ENCODE results near the gene SERTAD2.

SERTAD2 gene, protein sequence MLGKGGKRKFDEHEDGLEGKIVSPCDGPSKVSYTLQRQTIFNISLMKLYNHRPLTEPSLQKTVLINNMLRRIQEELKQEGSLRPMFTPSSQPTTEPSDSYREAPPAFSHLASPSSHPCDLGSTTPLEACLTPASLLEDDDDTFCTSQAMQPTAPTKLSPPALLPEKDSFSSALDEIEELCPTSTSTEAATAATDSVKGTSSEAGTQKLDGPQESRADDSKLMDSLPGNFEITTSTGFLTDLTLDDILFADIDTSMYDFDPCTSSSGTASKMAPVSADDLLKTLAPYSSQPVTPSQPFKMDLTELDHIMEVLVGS

GRCh38 chr2:64653109-64654062, at the start of gene SERTAD2:
Gene SERTAD2 (minus strand): TSS chr2:64653913. CDS start chr2:64636871, 17,042 bp downstream.
- peak; percentile 72 to 75 for DNase-seq

GRCh38 chr2:64700133-64700809, 46.6 kb upstream of the SERTAD2 start:
- no peak for DNase-seq

DNA sequence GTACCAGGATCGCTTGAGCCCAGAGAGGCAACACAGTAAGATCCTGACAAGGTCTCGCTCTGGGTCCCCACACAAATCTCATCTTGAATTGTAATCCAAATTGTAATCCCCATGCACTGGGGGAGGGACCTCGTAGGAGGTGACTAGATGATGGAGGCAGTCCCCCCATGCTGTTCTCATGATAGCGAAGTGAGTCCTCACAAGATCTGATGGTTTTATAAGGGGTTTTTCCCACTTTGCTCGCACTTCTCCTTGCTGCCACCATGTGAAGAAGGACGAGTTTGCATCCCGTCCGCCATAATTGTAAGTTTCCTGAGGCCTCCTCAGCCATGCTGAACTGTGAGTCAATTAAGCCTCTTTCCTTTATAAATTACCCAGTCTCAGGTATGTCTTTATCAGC, 46.0 kb upstream of the SERTAD2 start:
- no peak for DNase-seq

DNA sequence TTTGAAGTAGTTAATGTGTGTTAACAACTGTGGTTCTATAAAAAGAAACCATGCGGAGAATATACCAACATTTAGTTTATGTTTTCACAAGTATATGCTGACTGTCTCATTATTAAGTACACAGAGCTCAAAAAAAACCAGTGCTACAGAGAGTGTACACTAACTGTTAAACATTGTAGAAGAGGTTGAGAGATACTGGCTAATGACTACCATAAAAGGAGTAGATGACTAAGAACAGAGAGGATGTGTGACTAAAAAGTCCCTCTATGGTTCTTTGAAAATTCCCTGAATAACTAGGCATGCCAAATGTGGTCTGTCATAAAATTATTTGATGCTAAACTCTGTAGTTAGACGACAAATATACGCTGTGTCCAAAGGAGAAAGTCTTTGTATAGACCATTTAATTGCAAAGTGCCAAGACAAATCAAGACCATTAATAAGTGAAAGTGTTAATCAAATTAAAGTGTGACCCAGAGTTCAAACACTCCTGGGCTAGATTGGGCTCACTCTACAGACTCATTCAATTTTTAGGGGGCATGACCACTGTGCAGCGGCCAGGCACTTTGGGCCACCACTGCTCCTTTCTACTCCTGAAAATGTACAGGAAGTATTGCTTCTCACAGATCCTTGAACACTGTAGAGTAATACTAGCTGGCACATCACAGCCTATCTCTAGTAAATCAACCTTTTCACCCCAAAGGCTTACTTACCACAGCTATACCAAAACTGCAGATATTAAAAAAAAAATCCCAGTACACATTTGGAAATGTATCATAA, 45.1 kb upstream of the SERTAD2 start:
- DNase-seq = no peak

- no peak for DNase-seq
Observed at GRCh38 chr2:64698177-64698643, 44.5 kb upstream of the SERTAD2 start.

DNA sequence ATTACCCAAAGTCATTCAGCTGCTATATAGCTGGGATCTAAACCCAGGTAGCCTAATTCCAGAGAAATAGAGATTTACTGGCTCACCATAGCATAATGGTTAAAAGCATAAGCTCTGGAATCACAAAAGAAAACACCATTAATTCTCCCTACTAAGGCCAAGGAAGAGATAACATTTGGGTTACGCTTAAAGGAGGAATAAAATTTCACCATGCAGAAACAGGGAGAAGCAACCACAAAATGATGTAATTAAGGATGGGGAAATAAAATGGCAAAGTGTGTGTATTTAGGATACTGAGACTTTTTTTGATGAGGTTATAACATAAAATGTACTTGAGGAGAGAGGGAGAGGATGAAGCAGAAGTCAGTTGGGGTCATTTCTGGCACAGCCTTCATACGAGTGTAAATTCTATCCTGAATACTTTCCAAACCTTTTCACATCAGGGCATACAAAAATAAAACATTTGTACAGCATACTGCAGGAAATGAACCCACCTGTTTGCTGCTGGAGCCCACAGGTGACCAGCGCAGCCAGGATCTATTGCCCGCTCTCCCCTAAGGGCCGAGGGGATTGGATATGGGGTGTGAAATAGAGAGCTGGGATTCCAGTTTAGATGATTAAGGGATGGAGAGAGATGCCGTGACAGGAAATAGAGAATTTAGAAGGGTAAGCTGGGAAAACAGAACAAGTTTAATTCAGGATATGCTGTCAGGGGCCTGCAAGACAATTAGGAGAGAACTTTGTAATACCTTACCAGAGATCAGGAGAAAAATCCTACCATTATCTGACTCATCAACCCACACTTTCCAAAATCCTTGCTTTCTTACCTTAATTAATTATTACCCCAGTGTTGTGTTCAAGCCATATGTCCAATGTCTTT, 43.8 kb upstream of the SERTAD2 start:
- no peak for DNase-seq

GRCh38 chr2:64696636-64697035, 42.9 kb upstream of the SERTAD2 start:
- DNase-seq = no peak

DNA sequence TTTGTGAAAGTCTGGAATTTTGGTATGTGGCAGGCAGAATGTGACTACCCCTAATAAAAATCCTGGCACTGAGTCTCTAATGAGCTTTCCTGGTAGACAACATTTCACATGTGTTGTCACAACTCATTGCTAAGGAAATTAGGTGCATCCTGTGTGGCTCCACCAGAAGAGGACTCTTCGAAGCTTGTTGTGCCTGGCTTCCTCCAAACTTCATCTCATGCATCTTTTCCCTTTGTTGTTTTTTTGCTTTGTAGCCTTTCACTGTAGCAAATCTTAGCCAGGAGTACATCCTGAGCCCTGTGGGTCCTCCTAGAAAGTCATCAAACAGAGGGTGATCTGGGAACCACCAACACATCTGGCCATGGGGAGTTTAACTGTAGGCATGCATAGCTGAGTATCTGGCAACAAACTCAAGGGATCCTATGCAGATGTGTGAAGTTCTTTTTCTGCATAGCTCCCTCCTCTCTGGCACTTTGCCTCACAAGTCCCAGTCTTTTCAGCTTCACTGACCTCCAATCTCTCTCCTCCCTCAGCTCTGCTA, 42.1 kb upstream of the SERTAD2 start:
- no peak for DNase-seq

- no peak for DNase-seq
Observed at GRCh38 chr2:64692401-64692800, 38.7 kb upstream of the SERTAD2 start.

DNA sequence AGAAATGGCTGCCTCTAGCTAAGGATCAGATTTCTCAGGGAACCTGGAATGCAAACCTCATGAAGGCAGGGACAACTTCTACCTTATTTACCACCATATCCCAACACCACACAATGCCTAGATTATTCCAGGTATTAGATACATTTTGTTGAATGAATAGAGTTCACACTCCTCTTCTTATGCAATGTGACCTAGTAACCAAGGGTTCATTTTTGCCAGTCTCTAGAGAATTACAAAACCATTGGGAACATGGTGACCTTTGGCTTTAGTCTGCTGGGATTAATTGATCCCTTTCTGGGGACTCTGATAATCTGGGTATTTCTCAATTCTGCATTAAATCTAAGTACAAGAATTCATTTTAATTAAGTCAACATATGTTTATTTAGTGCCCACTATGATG, 35.2 kb upstream of the SERTAD2 start:
- DNase-seq = no peak

DNA sequence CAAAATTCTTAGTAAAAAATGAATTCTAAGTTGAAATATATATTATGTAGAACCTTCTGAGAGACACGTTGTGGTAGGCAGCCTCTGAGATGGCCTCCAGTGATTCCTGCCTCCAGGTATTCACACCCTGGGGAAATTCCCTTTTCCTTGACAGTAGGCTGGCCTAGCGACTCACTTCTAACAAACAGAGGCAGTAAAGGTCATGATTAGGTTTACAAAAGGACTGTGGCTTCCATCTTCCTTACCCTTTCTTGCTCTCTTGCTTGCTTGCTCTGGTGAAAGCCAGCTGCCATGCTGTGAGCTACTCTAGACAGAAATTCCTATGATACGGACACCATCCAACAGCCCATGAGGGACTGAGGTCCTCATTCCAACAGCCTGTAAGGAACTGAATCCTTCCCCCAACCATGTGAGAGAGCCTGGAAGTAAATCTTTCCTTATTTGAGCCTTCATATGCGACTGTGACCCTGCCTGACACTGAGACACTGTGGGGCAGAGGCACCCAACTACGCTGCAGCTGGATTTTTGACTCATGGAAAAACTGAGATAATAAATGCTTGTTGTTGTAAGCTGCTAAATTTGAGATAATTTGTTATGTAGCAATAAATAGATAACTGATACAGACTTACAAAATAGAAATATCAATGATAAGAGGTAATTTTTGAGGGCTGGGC, 32.7 kb upstream of the SERTAD2 start:
- no peak for DNase-seq

DNA sequence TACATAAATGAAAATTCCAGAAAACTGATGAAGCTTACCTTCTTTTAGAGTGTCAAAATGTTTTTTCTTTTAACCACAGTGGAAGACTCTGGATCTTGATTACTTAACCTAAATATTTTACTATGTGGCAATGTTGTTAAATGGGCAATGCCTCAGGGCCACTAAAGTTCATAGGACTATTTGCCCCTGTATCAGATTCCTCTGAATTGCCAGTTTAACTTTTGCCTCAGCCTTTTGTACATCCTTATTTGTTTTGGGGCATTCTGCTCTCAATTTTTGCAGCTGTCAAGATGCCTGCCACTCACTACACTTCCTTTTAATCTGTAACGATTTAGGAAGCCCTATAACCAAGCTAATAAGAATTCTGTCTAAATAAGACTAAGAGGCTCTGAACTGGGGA, 31.7 kb upstream of the SERTAD2 start:
- DNase-seq = no peak

DNA sequence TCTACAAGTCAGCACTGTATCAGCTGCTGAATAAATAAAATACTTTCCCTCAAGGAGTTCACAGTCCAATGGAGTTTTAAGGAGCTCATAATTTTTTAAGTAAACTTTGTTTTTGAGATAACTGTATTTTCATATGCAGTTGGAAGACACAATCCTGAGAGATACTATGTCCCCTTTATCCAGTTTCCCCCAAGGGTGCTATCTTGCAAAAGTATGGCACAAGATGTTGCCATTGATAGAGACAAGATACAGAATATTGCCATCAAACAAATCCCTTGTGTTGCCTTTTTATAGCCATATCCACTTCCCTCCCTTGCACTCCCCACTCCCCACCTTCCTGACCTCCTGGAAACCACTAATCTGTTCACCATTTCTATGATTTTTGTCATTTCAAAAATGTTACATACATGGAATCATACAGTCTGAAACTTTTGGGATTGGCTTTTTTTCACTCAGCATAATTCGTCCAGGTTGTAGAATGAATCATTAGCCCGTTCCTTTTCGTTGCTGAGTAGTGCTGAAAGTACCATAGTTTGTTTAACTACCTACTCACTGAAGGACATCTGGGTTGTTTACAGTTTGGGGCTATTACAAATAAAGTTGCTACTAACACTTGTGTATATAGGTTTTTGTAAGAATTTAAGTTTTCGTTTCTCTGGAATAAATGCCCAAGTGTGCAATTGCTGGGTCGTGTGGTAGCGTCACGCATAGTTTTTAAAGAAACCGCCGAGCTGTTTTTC, 30.2 kb upstream of the SERTAD2 start:
- no peak for DNase-seq

DNA sequence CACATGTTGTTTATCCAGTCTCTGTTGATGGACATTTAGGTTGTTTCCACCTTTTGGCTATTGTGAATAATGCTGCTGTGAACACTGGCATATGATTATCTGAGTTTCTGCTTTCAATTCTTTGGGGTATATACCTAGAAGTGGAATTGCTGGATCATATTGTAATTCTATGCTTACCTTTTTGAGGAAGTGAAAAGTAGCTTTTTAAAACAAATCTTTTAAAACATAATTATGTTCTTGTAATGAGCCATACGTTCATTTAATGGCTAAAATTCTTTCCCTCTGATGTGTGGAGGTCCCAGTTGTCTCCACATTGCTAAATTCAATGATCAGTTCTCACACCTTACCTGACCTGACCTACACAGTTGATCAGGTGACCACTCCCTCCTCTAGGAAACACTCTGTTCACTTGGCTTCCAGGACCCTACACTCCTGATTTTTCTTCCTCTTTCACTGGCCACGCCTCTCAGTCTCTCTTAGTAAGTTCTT, 27.8 kb upstream of the SERTAD2 start:
- no peak for DNase-seq

DNA sequence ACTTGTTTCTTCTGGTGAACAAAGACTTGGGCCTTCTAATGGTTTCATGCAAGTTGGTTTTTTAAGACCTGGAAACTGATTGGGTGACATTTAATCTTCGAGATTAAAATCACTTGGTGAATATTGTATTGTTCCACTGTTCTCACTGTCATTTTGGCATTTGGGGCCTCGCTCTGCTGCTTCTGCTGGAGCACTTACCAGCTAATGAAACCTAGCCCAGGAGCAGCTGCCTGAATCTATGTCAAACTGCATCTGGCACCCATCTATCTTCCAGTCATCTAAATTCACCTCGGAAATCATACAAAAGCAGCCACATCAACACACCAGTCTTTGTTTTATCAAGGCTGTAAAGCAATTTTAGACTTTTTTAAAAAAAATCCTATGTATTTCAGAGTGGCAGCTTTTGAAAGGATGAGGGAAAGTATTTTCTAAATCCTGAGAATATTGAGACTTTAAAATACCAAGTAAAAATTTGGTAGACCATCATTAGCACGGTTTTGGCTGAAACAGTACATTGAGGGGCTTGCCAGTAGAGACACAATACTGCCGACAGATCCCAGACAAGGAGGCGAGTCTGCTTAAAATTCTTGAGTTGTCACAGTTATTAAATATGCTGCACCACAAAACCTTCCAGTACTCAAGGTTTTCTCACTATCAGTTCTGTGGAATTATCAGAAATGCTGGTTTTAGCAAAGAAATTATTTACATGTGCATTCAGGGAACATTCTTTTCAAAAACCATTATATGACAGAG, 26.1 kb upstream of the SERTAD2 start:
- peak in 1 of 2 experiments; percentile 33 for DNase-seq

DNA sequence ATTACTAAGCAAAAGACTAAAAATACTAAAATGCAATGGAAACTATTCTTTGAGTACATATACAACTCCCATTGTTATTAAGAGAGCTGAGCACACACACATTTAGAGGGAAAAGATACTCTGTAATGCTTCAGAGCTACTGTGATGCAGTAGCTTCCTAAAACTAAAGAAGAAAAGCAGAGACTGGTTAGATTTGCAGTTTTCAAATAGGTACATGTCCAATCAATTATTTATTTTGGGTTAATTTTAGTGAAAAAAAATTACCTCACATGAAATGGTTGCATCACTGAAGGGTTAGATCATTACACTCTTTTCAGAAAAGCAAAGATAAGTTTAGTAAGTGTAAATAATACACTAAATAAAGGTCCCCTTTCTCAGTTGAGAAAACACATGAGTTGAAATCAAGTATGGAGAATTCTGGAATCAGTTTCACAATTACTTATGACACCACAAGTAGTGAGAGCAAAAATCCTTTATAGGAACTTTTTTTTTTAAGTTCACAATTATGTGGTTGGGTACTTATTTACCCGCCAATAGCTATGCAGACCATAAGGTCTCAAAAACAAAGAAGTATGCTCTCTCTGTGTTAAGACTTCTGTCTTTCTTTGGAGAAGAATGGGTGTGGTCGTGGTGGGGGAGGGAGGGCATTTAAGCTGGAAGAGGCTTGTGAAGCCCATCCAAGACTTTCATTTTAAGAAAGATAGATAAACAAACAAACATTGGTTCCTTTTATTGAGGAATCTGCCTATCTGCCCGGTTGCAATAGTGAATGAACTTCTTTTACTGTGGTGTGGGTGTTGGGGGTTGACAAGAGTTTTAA, 25.3 kb upstream of the SERTAD2 start:
- no peak for DNase-seq

GRCh38 chr2:64677530-64677929, 23.8 kb upstream of the SERTAD2 start:
- no peak for DNase-seq

- no peak for DNase-seq
Observed at GRCh38 chr2:64675860-64676259, 22.1 kb upstream of the SERTAD2 start.

All from NCI-H524 (cell line).